HEK293 (cell line): ENCODE data around the gene FRMD3.

Experiments
- CTCF ChIA-PET: fragments of 350-600 bp; formaldehyde crosslinking; extraction: SDS; loops from one replicate; lab custom pipeline; 2021; ENCODE audit warnings: antibody characterized with exemption; lab: Yijun Ruan, JAX
- POLR2A ChIA-PET: fragments of 300-600 bp; formaldehyde crosslinking; extraction: SDS; loops from one replicate; lab custom pipeline; 2020; ENCODE audit warnings: antibody characterized with exemption, inconsistent platforms; lab: Yijun Ruan, JAX
- H3K27ac ChIP-seq: fragments of 200-500 bp; sonication (Bioruptor generic); 2 replicates; pipeline ENCODE4 v1.5.1; 2014; ENCODE audit warnings: low read depth, low read length, control low read depth, inconsistent platforms; ENCODE audit errors: extremely low read depth
- H3K36me3 ChIP-seq, 2 experiments: fragments of 200-500 bp in 1 of 2; sonication (Bioruptor generic) in 1 of 2; 1 replicate in 1 of 2; 2 replicates in 1 of 2; pipeline ENCODE4 v1.5.1; 2014 to 2017; ENCODE audit warnings: inconsistent platforms in 2 of 2, low read length in 2 of 2; ENCODE audit not compliant: control insufficient read depth in 2 of 2, insufficient read depth in 1 of 2
- H3K4me1 ChIP-seq: fragments of 200-500 bp; sonication (Bioruptor generic); 2 replicates; pipeline ENCODE4 v1.5.1; 2014; ENCODE audit warnings: mild to moderate bottlenecking, low read length, inconsistent platforms; ENCODE audit not compliant: control insufficient read depth, insufficient read depth
- H3K4me3 ChIP-seq: 2 replicates; pipeline ENCODE4 v1.5.1; 2011; ENCODE audit warnings: low read depth, mild to moderate bottlenecking, control low read depth, low read length, moderate library complexity
- H3K9me3 ChIP-seq: fragments of 200-500 bp; sonication (Bioruptor generic); 2 replicates; pipeline ENCODE4 v1.5.1; 2014; ENCODE audit warnings: low read depth, low read length, inconsistent platforms; ENCODE audit not compliant: control insufficient read depth, insufficient read depth
- CTCF ChIP-seq: fragments of 450-650 bp; formaldehyde crosslinking; IDR thresholded peaks from 2 replicates; pipeline ENCODE4 v1.5.1; 2016; ENCODE audit warnings: missing biosample characterization, missing genetic modification characterization
- ELK4 ChIP-seq: IDR thresholded peaks from 2 replicates; pipeline ENCODE4 v1.6.1; 2011; ENCODE audit warnings: mild to moderate bottlenecking, low read depth, low read length, borderline replicate concordance
- KLF10 ChIP-seq: fragments of 450-650 bp; IDR thresholded peaks from 2 replicates; pipeline ENCODE4 v1.5.1; 2018; ENCODE audit warnings: missing biosample characterization, mild to moderate bottlenecking, missing genetic modification characterization
- KLF17 ChIP-seq: fragments of 450-650 bp; formaldehyde crosslinking; IDR thresholded peaks from 2 replicates; pipeline ENCODE4 v1.5.1; 2016; ENCODE audit warnings: missing biosample characterization, missing genetic modification characterization
- SP7 ChIP-seq: fragments of 450-650 bp; formaldehyde crosslinking; IDR thresholded peaks from 2 replicates; pipeline ENCODE4 v1.5.1; 2016; ENCODE audit warnings: missing biosample characterization, missing genetic modification characterization
- YY2 ChIP-seq: fragments of 450-650 bp; formaldehyde crosslinking; IDR thresholded peaks from 2 replicates; pipeline ENCODE4 v1.5.1; 2016; ENCODE audit warnings: missing biosample characterization, missing genetic modification characterization
- ZBTB11 ChIP-seq: fragments of 450-650 bp; formaldehyde crosslinking; conservative IDR thresholded peaks from 2 replicates; pipeline ENCODE4 v1.5.1; 2016; ENCODE audit warnings: low read depth, missing biosample characterization, missing genetic modification characterization
- ZBTB21 ChIP-seq: fragments of 450-650 bp; formaldehyde crosslinking; IDR thresholded peaks from 2 replicates; pipeline ENCODE4 v1.5.1; 2017; ENCODE audit warnings: missing biosample characterization, missing genetic modification characterization
- ZBTB8A ChIP-seq: fragments of 450-650 bp; formaldehyde crosslinking; IDR thresholded peaks from 2 replicates; pipeline ENCODE4 v1.5.1; 2016; ENCODE audit warnings: missing biosample characterization, missing genetic modification characterization
- ZFP37 ChIP-seq: fragments of 450-650 bp; formaldehyde crosslinking; IDR thresholded peaks from 2 replicates; pipeline ENCODE4 v1.5.1; 2016; ENCODE audit warnings: missing biosample characterization, missing genetic modification characterization
- ZNF133 ChIP-seq: fragments of 450-650 bp; formaldehyde crosslinking; IDR thresholded peaks from 2 replicates; pipeline ENCODE4 v1.5.1; 2016; ENCODE audit warnings: missing biosample characterization, missing genetic modification characterization
- ZNF140 ChIP-seq: fragments of 450-650 bp; formaldehyde crosslinking; IDR thresholded peaks from 2 replicates; pipeline ENCODE4 v1.5.1; 2016; ENCODE audit warnings: missing biosample characterization, missing genetic modification characterization
- ZNF394 ChIP-seq: fragments of 450-650 bp; formaldehyde crosslinking; IDR thresholded peaks from 2 replicates; pipeline ENCODE4 v1.5.1; 2016; ENCODE audit warnings: missing biosample characterization, missing genetic modification characterization, mild to moderate bottlenecking, moderate library complexity, borderline replicate concordance
- ZNF473 ChIP-seq: fragments of 450-650 bp; formaldehyde crosslinking; IDR thresholded peaks from 2 replicates; pipeline ENCODE4 v1.5.1; 2017; ENCODE audit warnings: missing biosample characterization, missing genetic modification characterization
- ZNF596 ChIP-seq: fragments of 450-650 bp; IDR thresholded peaks from 2 replicates; pipeline ENCODE4 v1.5.0; 2018; ENCODE audit warnings: missing biosample characterization, mild to moderate bottlenecking, missing genetic modification characterization, moderate library complexity

FRMD3 gene

GRCh38 chr9:83266666-83267496 lies 271.3 kb downstream of the FRMD3 start:
- Histone ChIP-seq H3K9me3 (no peaks in the 10 kb centered on the region), H3K4me1 (no peaks in the 10 kb centered on the region; the same call in 1 of the 2 replicates), H3K4me3 (no peak overlapping the region), H3K27ac (no peak overlapping the region), H3K36me3 (no peaks in the 10 kb centered on the region)
- ChIA-PET CTCF (interaction anchor here (0.7 kb wide), 1 partner anchor 35 kb away, joined by 3 read pairs; no protein-coding TSS in a partner anchor), POLR2A (no interaction called here)
- TF ChIP-seq KLF17 (tag by site-specific recombination) (peak; percentile 34; the same call in 1 of the 2 replicates), ZBTB21 (no peak)

GRCh38 chr9:83266331-83266665 lies 271.9 kb downstream of the FRMD3 start:
- CTCF ChIA-PET, result no interaction called here
- H3K27ac ChIP-seq, result no peak overlapping the region

GRCh38 chr9:83264315-83264714 lies 273.9 kb downstream of the FRMD3 start:
- TF ChIP-seq ZNF394 (no peak), CTCF (no peak), ZNF140 (tag by site-specific recombination) (no peak), ELK4 (no peak), ZBTB8A (tag by site-specific recombination) (no peak), KLF10 (tag by site-specific recombination) (no peak), ZFP37 (no peak), YY2 (tag by site-specific recombination) (no peak), ZNF473 (no peak)
- TF ChIP-seq, all 188 proteins: peak for 0
- ChIA-PET CTCF (interaction anchor here (0.7 kb wide), 1 partner anchor 254 kb away, joined by 3 read pairs; no protein-coding TSS in a partner anchor), POLR2A (no interaction called here)
- H3K4me3 ChIP-seq, result no peak overlapping the region
- no peaks in the 10 kb centered on the region for H3K36me3 ChIP-seq
- no peaks in the 10 kb centered on the region; the same call in 1 of the 2 replicates for H3K4me1 ChIP-seq
- no peak overlapping the region for H3K27ac ChIP-seq
- H3K9me3 ChIP-seq, result no peaks in the 10 kb centered on the region

More at GRCh38 chr9:83266331-83266665, 271.9 kb downstream of the FRMD3 start:
- Histone ChIP-seq H3K36me3 (no peaks in the 10 kb centered on the region), H3K9me3 (no peaks in the 10 kb centered on the region), H3K4me3 (no peak overlapping the region), H3K4me1 (no peaks in the 10 kb centered on the region; the same call in 1 of the 2 replicates)
- TF ChIP-seq ZNF133 (tag by site-specific recombination) (no peak), ZBTB11 (tag by site-specific recombination) (no peak), ZNF596 (tag by site-specific recombination) (no peak), SP7 (tag by site-specific recombination) (no peak)
- POLR2A ChIA-PET, result no interaction called here
